Keratinocyte (primary cell): Measurements from ENCODE around the gene GCHFR. TPM values are rescaled to one million over a fixed set of nuclear protein-coding genes. Genes with fewer than 3 reads are reported as not detected.

Experiments used
- DNase-seq: peaks from one replicate; pipeline ENCODE4 v3.0.0-alpha.2; 2011; ENCODE audit warnings: low read depth, missing footprints, low spot score
- FAIRE-seq: peaks from 2 replicates; lab custom pipeline; 2011; peaks lifted over from hg19 to GRCh38; lab: Jason Lieb, UNC
- H2AFZ ChIP-seq: 2 replicates; pipeline ENCODE4 v1.6.0; 2012; ENCODE audit warnings: low read length, control low read depth, inconsistent platforms; ENCODE audit not compliant: control insufficient read depth
- H3K27ac ChIP-seq: 2 replicates; pipeline ENCODE4 v1.5.1; 2011; ENCODE audit warnings: low read length; ENCODE audit not compliant: control insufficient read depth, insufficient read depth
- H3K27me3 ChIP-seq: 3 replicates; pipeline ENCODE4 v1.6.0; 2011; ENCODE audit warnings: low read length; ENCODE audit not compliant: control insufficient read depth, insufficient read depth; ENCODE audit errors: extremely low read depth
- H3K36me3 ChIP-seq, 2 experiments: 2 replicates in 1 of 2; 3 replicates in 1 of 2; pipeline ENCODE4 v1.5.1; 2011; ENCODE audit warnings: low read length in 2 of 2, mild to moderate bottlenecking in 1 of 2; ENCODE audit not compliant: control insufficient read depth in 2 of 2, insufficient read depth in 2 of 2; ENCODE audit errors: extremely low read depth in 1 of 2
- H3K4me1 ChIP-seq: 3 replicates; pipeline ENCODE4 v1.5.1; 2011; ENCODE audit warnings: low read length; ENCODE audit not compliant: control insufficient read depth, insufficient read depth; ENCODE audit errors: extremely low read depth
- H3K4me2 ChIP-seq: 3 replicates; pipeline ENCODE4 v1.6.0; 2011; ENCODE audit warnings: low read depth, low read length; ENCODE audit not compliant: control insufficient read depth, insufficient read depth; ENCODE audit errors: extremely low read depth
- H3K4me3 ChIP-seq, 3 experiments: fragments of 200-600 bp in 1 of 3; sonication (generic) in 1 of 3; 2 replicates in 2 of 3; 3 replicates in 1 of 3; pipeline ENCODE4 v1.5.1; 2011 to 2016; ENCODE audit warnings: low read length in 3 of 3, mild to moderate bottlenecking in 3 of 3, control low read depth in 2 of 3, inconsistent platforms in 1 of 3, low read depth in 1 of 3, mixed read lengths in 1 of 3, mixed run types in 1 of 3, moderate library complexity in 1 of 3; ENCODE audit not compliant: control insufficient read depth in 2 of 3, insufficient read depth in 2 of 3; ENCODE audit errors: extremely low read depth in 1 of 3
- H3K79me2 ChIP-seq: 2 replicates; pipeline ENCODE4 v1.6.0; 2012; ENCODE audit warnings: low read length; ENCODE audit not compliant: control insufficient read depth, insufficient read depth
- H3K9ac ChIP-seq: 3 replicates; pipeline ENCODE4 v1.6.0; 2011; ENCODE audit warnings: low read length; ENCODE audit not compliant: control insufficient read depth, insufficient read depth; ENCODE audit errors: extremely low read depth
- H3K9me1 ChIP-seq: 3 replicates; pipeline ENCODE4 v1.6.0; 2011; ENCODE audit warnings: low read length; ENCODE audit not compliant: control insufficient read depth, insufficient read depth; ENCODE audit errors: extremely low read depth
- H3K9me3 ChIP-seq: 2 replicates; pipeline ENCODE4 v1.5.1; 2012; ENCODE audit warnings: low read depth, low read length; ENCODE audit not compliant: control insufficient read depth
- H4K20me1 ChIP-seq: 3 replicates; pipeline ENCODE4 v1.6.0; 2011; ENCODE audit warnings: low read length; ENCODE audit not compliant: control insufficient read depth, insufficient read depth; ENCODE audit errors: extremely low read depth
- CTCF ChIP-seq, 3 experiments: IDR thresholded peaks in 1 of 3; conservative IDR thresholded peaks in 1 of 3; optimal IDR thresholded peaks in 1 of 3; 2 replicates in 2 of 3; 3 replicates in 1 of 3; pipeline versions ENCODE3 to v1.5.1; 2011; ENCODE audit warnings: low read length in 3 of 3, mild to moderate bottlenecking in 3 of 3, moderate library complexity in 2 of 3, control low read depth in 1 of 3, inconsistent platforms in 1 of 3; ENCODE audit not compliant: insufficient read depth in 2 of 3; ENCODE audit errors: extremely low read depth in 1 of 3
- EZH2 ChIP-seq: IDR thresholded peaks from one replicate; pipeline ENCODE4 v1.6.1; 2012; ENCODE audit warnings: inconsistent platforms, mild to moderate bottlenecking, low read length, moderate library complexity
- dilution Hi-C: fragments of 300-500 bp; cut with MboI; formaldehyde crosslinking; loops from one replicate; pipeline ENCODE4 v1.7.0; 2020; ENCODE audit warnings: low sequenced_read_pairs; ENCODE audit not compliant: extremely low pct_ligation_motif_present
- polyA plus RNA-seq, 5 experiments: library from polyadenylated mRNA; depleted of rRNA in 3 of 5; stranded (reverse) in 3 of 5; stranded (forward) in 1 of 5; unstranded in 1 of 5; fragments of >200 nt; gene quantifications; 1 replicate in 1 of 5; 2 replicates in 3 of 5; 3 replicates in 1 of 5; pipeline versions ENCODE4 v1.2.1 to v1.2.3, GENCODE V29; 2011 to 2012; ENCODE audit warnings: missing spikeins in 2 of 5, low read depth in 1 of 5, low replicate concordance in 1 of 5

Gene GCHFR
- polyA plus RNA-seq, 1 donor (not counting 4 experiments of a cell fraction or from before 2014, with no cell fraction given): 2.7 TPM

GRCh38 chr15:40792394-40792793, 28.5 kb downstream of the GCHFR start:
- dilution Hi-C loops: no loop called here
- peaks cover 47% of the 10 kb centered on the region for H3K4me1 ChIP-seq

GRCh38 chr15:40793216-40793989, 29.5 kb downstream of the GCHFR start:
- peak overlapping the region; percentile 32 for H3K9ac ChIP-seq
- dilution Hi-C loops: no loop called here
- DNase-seq (no peak), FAIRE-seq (peak; percentile 89)
- H2AFZ ChIP-seq: no peak overlapping the region
- peak overlapping the region; percentile 57 for H3K4me2 ChIP-seq
- H3K4me1 ChIP-seq: peaks cover 41% of the 10 kb centered on the region
- no peaks in the 10 kb centered on the region for H3K9me1 ChIP-seq
- peak overlapping the region; percentile 78 for H3K27ac ChIP-seq
- no peaks in the 10 kb centered on the region for H3K9me3 ChIP-seq
- peaks cover 40% of the 10 kb centered on the region for H3K79me2 ChIP-seq
- peaks cover 2 to 3% of the 10 kb centered on the region in 2 experiments for H3K36me3 ChIP-seq
- H3K27me3 ChIP-seq: no peaks in the 10 kb centered on the region
- TF ChIP-seq CTCF (optimal IDR thresholded peaks at IDR 0.05 in 1 of 3, IDR thresholded peaks at IDR 0.05 in 1 of 3, conservative IDR thresholded peaks at IDR 0.05 in 1 of 3; ENCODE audit: extremely low read depth in 1 of 3, insufficient read depth in 2 of 3, low read length in 3 of 3) (no peak), EZH2 (no peak)
- no peaks in the 10 kb centered on the region for H4K20me1 ChIP-seq
- no peak overlapping the region for H3K4me3 ChIP-seq

More at GRCh38 chr15:40792394-40792793, 28.5 kb downstream of the GCHFR start:
- Histone ChIP-seq H3K27me3 (no peaks in the 10 kb centered on the region), H3K4me3 (no peak overlapping the region), H3K9me1 (peaks cover 2% of the 10 kb centered on the region), H3K4me2 (no peak overlapping the region), H3K9me3 (no peaks in the 10 kb centered on the region), H4K20me1 (no peaks in the 10 kb centered on the region), H3K27ac (no peak overlapping the region), H3K79me2 (peaks cover 32% of the 10 kb centered on the region), H3K9ac (no peak overlapping the region), H2AFZ (no peak overlapping the region), H3K36me3 (peaks cover 2 to 3% of the 10 kb centered on the region in 2 experiments)
- no peak for DNase-seq
- no peak for TF ChIP-seq EZH2
- TF ChIP-seq CTCF (optimal IDR thresholded peaks at IDR 0.05 in 1 of 3, IDR thresholded peaks at IDR 0.05 in 1 of 3, conservative IDR thresholded peaks at IDR 0.05 in 1 of 3; ENCODE audit: extremely low read depth in 1 of 3, insufficient read depth in 2 of 3, low read length in 3 of 3): no peak
- FAIRE-seq: no peak
